Measurements from ENCODE around the gene ZBTB7C.

GRCh38 chr18:48418539-48419276 is 9.5 kb upstream of the ZBTB7C start:
- TF ChIP-seq POLR2A (IDR thresholded peaks at IDR 0.05): no peak
- TF ChIP-seq CTCF (IDR thresholded peaks at IDR 0.05): no peak
